ENCODE data around the gene SPIRE1.
A peak's percentile ranks its signal among the peaks of the same experiment; 100 is the strongest.

SPIRE1 gene

GRCh38 chr18:12657684-12658425 is at the start of gene SPIRE1:
Gene SPIRE1, minus strand, starts transcription at chr18:12658107. Its CDS starts 241 bp downstream, at chr18:12657866.
- TF ChIP-seq NFIC (IDR thresholded peaks at IDR 0.05), result no peak
- TF ChIP-seq USF1 (IDR thresholded peaks at IDR 0.05), result no peak
- TF ChIP-seq ZBTB7A (IDR thresholded peaks at IDR 0.05; ENCODE audit: low read depth), result peak; percentile 81
- peak; percentile 66 for TF ChIP-seq MAX (IDR thresholded peaks at IDR 0.05)
- no peak for TF ChIP-seq CEBPB (IDR thresholded peaks at IDR 0.05)

GRCh38 chr18:12703664-12704063 is 45.8 kb upstream of the SPIRE1 start:
- TF ChIP-seq CEBPB (IDR thresholded peaks at IDR 0.05) (no peak), TEAD4 (IDR thresholded peaks at IDR 0.05) (no peak), REST (IDR thresholded peaks at IDR 0.05; ENCODE audit: low read depth) (no peak), MAX (IDR thresholded peaks at IDR 0.05) (no peak), USF1 (IDR thresholded peaks at IDR 0.05) (no peak), NFIC (IDR thresholded peaks at IDR 0.05) (no peak), EGR1 (IDR thresholded peaks at IDR 0.05) (no peak), ZBTB7A (IDR thresholded peaks at IDR 0.05; ENCODE audit: low read depth) (no peak; the same call in 1 of the 2 replicates), FOXM1 (IDR thresholded peaks at IDR 0.05; ENCODE audit: borderline replicate concordance, low read depth) (no peak), TCF12 (IDR thresholded peaks at IDR 0.05; ENCODE audit: low read depth) (no peak), TAF1 (IDR thresholded peaks at IDR 0.05; ENCODE audit: low read depth) (no peak), EP300 (IDR thresholded peaks at IDR 0.05; ENCODE audit: borderline replicate concordance) (no peak), YY1 (IDR thresholded peaks at IDR 0.05; ENCODE audit: low read depth) (no peak), CREB1 (IDR thresholded peaks at IDR 0.05; ENCODE audit: low read depth) (no peak), RAD21 (IDR thresholded peaks at IDR 0.05; ENCODE audit: low read depth) (no peak)

- TF ChIP-seq ZBTB7A (IDR thresholded peaks at IDR 0.05; ENCODE audit: low read depth), result no peak; the same call in 1 of the 2 replicates
- no peak for TF ChIP-seq TAF1 (IDR thresholded peaks at IDR 0.05; ENCODE audit: low read depth)
Observed at GRCh38 chr18:12703096-12703567, 45.2 kb upstream of the SPIRE1 start.

GRCh38 chr18:12702221-12703095 is 44.6 kb upstream of the SPIRE1 start, which contains the start of the genes CEP76 and PSMG2:
Gene CEP76, minus strand, starts transcription at chr18:12702723. Its CDS starts 175 bp downstream, at chr18:12702548.
Gene PSMG2, plus strand, starts transcription at chr18:12703042. Its CDS starts 66 bp downstream, at chr18:12703108.
- TF ChIP-seq EP300 (IDR thresholded peaks at IDR 0.05; ENCODE audit: borderline replicate concordance) (peak; percentile 21; the same call in 1 of the 2 replicates), CREB1 (IDR thresholded peaks at IDR 0.05; ENCODE audit: low read depth) (no peak), NFIC (IDR thresholded peaks at IDR 0.05) (0 out of 2 replicates have a peak, but pooled peaks have one; percentile 23), RAD21 (IDR thresholded peaks at IDR 0.05; ENCODE audit: low read depth) (no peak), CEBPB (IDR thresholded peaks at IDR 0.05) (no peak), EGR1 (IDR thresholded peaks at IDR 0.05) (no peak), FOXM1 (IDR thresholded peaks at IDR 0.05; ENCODE audit: borderline replicate concordance, low read depth) (peak; percentile 81), TEAD4 (IDR thresholded peaks at IDR 0.05) (no peak), REST (IDR thresholded peaks at IDR 0.05; ENCODE audit: low read depth) (no peak), TAF1 (IDR thresholded peaks at IDR 0.05; ENCODE audit: low read depth) (peak; percentile 90), TCF12 (IDR thresholded peaks at IDR 0.05; ENCODE audit: low read depth) (0 out of 2 replicates have a peak, but pooled peaks have one; percentile 7), YY1 (IDR thresholded peaks at IDR 0.05; ENCODE audit: low read depth) (peak; percentile 18; the same call in 1 of the 2 replicates), USF1 (IDR thresholded peaks at IDR 0.05) (no peak), ZBTB7A (IDR thresholded peaks at IDR 0.05; ENCODE audit: low read depth) (peak; percentile 51; the same call in 1 of the 2 replicates), MAX (IDR thresholded peaks at IDR 0.05) (peak; percentile 70)

All from Ishikawa (cell line).